GM23338 (cell line): ENCODE data around the gene TNFAIP8L2. TPM values are rescaled to one million over a fixed set of nuclear protein-coding genes. Genes with fewer than 3 reads are reported as not detected.

Experiments
- ATAC-seq: fragments of 200-7000 bp; cut with Tn5 transposase; 3 replicates; pipeline ENCODE4 v1.9.1; 2020
- DNase-seq: peaks from one replicate; pipeline ENCODE4 v3.0.0-alpha.2; 2015; ENCODE audit warnings: low spot score
- H2AFZ ChIP-seq: fragments of 200-600 bp; sonication (generic); 2 replicates; pipeline ENCODE4 v1.8.0; 2016; ENCODE audit warnings: antibody characterized with exemption, mild to moderate bottlenecking, moderate library complexity
- H3F3A ChIP-seq: fragments of 200-600 bp; sonication (generic); replicated peaks from 2 replicates; pipeline ENCODE4 v1.8.0; 2017; ENCODE audit warnings: antibody characterized with exemption, mixed run types, low read depth
- H3K27ac ChIP-seq: fragments of 200-600 bp; sonication (generic); 2 replicates; pipeline ENCODE4 v1.6.1; 2016; ENCODE audit warnings: low read depth
- H3K27me3 ChIP-seq: fragments of 200-600 bp; sonication (generic); 2 replicates; pipeline ENCODE4 v1.8.0; 2016; ENCODE audit warnings: mild to moderate bottlenecking, mixed run types, moderate library complexity; ENCODE audit not compliant: insufficient read depth
- H3K36me3 ChIP-seq: fragments of 200-600 bp; sonication (generic); 2 replicates; pipeline ENCODE4 v1.8.0; 2016; ENCODE audit warnings: mild to moderate bottlenecking; ENCODE audit not compliant: insufficient read depth
- H3K4me1 ChIP-seq: fragments of 200-600 bp; sonication (generic); 2 replicates; pipeline ENCODE4 v1.8.0; 2016; ENCODE audit warnings: mild to moderate bottlenecking, moderate library complexity; ENCODE audit not compliant: insufficient read depth
- H3K4me2 ChIP-seq: fragments of 200-600 bp; sonication (generic); 2 replicates; pipeline ENCODE4 v1.7.1; 2017; ENCODE audit warnings: mixed run types
- H3K4me3 ChIP-seq: fragments of 200-600 bp; sonication (generic); 2 replicates; pipeline ENCODE4 v1.6.1; 2016; ENCODE audit warnings: mixed run types
- H3K79me2 ChIP-seq: fragments of 200-600 bp; sonication (generic); replicated peaks from 2 replicates; pipeline ENCODE4 v1.8.0; 2017; ENCODE audit warnings: mild to moderate bottlenecking; ENCODE audit not compliant: insufficient read depth
- H3K9me2 ChIP-seq: fragments of 200-600 bp; sonication (generic); 2 replicates; pipeline ENCODE4 v1.8.0; 2017; ENCODE audit not compliant: insufficient read depth
- H4K20me1 ChIP-seq: fragments of 200-600 bp; sonication (generic); replicated peaks from 2 replicates; pipeline ENCODE4 v1.8.0; 2017; ENCODE audit warnings: mild to moderate bottlenecking; ENCODE audit not compliant: insufficient read depth
- H3K27ac Mint-ChIP-seq: 2 replicates; pipeline ENCODE4 v1.8.0; 2020; ENCODE audit warnings: inconsistent platforms, mild to moderate bottlenecking, moderate library complexity, mixed read lengths
- H3K27me3 Mint-ChIP-seq: 3 replicates; pipeline ENCODE4 v1.8.0; 2022; ENCODE audit warnings: low read depth, mild to moderate bottlenecking, moderate library complexity, mixed read lengths, inconsistent platforms; ENCODE audit not compliant: insufficient read depth, poor library complexity
- H3K36me3 Mint-ChIP-seq: 3 replicates; pipeline ENCODE4 v1.8.0; 2021; ENCODE audit warnings: low read depth, mild to moderate bottlenecking, inconsistent platforms, moderate library complexity, mixed read lengths
- H3K4me1 Mint-ChIP-seq: 3 replicates; pipeline ENCODE4 v1.8.0; 2020; ENCODE audit warnings: mild to moderate bottlenecking, inconsistent platforms, mixed read lengths
- H3K4me3 Mint-ChIP-seq: 3 replicates; pipeline ENCODE4 v1.8.0; 2021; ENCODE audit warnings: moderate library complexity, mild to moderate bottlenecking, inconsistent platforms, mixed read lengths
- H3K9me3 Mint-ChIP-seq: 3 replicates; pipeline ENCODE4 v1.8.0; 2020; ENCODE audit warnings: moderate library complexity, mild to moderate bottlenecking, inconsistent platforms, mixed read lengths
- CREB1 ChIP-seq: fragments of 250-450 bp; sonication (Bioruptor Pico); IDR thresholded peaks from 2 replicates; pipeline ENCODE4 v1.5.0; 2020; ENCODE audit warnings: low read depth, mild to moderate bottlenecking, moderate library complexity
- CTCF ChIP-seq, 2 experiments: fragments of 200-600 bp in 1 of 2; sonication (generic) in 1 of 2; conservative IDR thresholded peaks; 2 replicates each; pipeline versions ENCODE4 v1.5.1 to v1.6.1; 2016 to 2017; ENCODE audit warnings: antibody characterized with exemption in 2 of 2, low read depth in 2 of 2, mild to moderate bottlenecking in 2 of 2, moderate library complexity in 1 of 2
- ETS1 ChIP-seq: IDR thresholded peaks from 2 replicates; pipeline ENCODE4 v1.6.1; 2016; ENCODE audit warnings: antibody characterized with exemption
- EZH2phosphoT487 ChIP-seq: fragments of 200-600 bp; sonication (generic); IDR thresholded peaks from one replicate; pipeline ENCODE4 v1.8.1; 2018; ENCODE audit warnings: antibody characterized with exemption; ENCODE audit not compliant: unreplicated experiment
- NANOG ChIP-seq: IDR thresholded peaks from 2 replicates; pipeline ENCODE4 v1.6.1; 2016; ENCODE audit warnings: antibody characterized with exemption, borderline replicate concordance
- POLR2AphosphoS5 ChIP-seq: IDR thresholded peaks from 2 replicates; pipeline ENCODE4 v1.6.1; 2016; ENCODE audit warnings: antibody characterized with exemption, low read depth
- REST ChIP-seq: IDR thresholded peaks from one replicate; pipeline ENCODE4 v1.6.1; 2018; ENCODE audit warnings: antibody characterized with exemption; ENCODE audit not compliant: unreplicated experiment
- STAT1 ChIP-seq: IDR thresholded peaks from one replicate; pipeline ENCODE4 v1.6.1; 2016; ENCODE audit warnings: antibody characterized with exemption; ENCODE audit not compliant: unreplicated experiment
- ZNF114 ChIP-seq: fragments of 250-450 bp; sonication (Bioruptor Pico); IDR thresholded peaks from 2 replicates; pipeline ENCODE4 v1.5.0; 2020; ENCODE audit warnings: mild to moderate bottlenecking, moderate library complexity
- ZNF331 ChIP-seq: fragments of 250-450 bp; sonication (Bioruptor Pico); IDR thresholded peaks from 2 replicates; pipeline ENCODE4 v1.5.0; 2020; ENCODE audit warnings: low read depth, mild to moderate bottlenecking, moderate library complexity
- polyA plus RNA-seq: library from polyadenylated mRNA; unstranded; fragments of >200 nt; fragmentation: Nextera tagmentation; extraction: Ambion mirVana; gene quantifications from 2 replicates; pipeline ENCODE4 v1.2.1, GENCODE V29; 2016
- total RNA-seq: library from RNA; depleted of rRNA; stranded (reverse); fragments of >200 nt; shearing (Covaris generic); gene quantifications from 2 replicates; pipeline ENCODE4 v1.2.3, GENCODE V29; 2014

TNFAIP8L2 gene
- total and polyA plus RNA-seq, 2 experiments from 2014 or later = 0.40 TPM; not detected in 1

- no peak overlapping the region for H3K4me3 ChIP-seq
- Mint-ChIP-seq H3K9me3 (no peaks in the 10 kb centered on the region), H3K27ac (no peak overlapping the region), H3K27me3 (peaks cover 1% of the 10 kb centered on the region), H3K4me1 (no peaks in the 10 kb centered on the region), H3K36me3 (no peaks in the 10 kb centered on the region), H3K4me3 (no peak overlapping the region)
- H3K79me2 ChIP-seq = no peaks in the 10 kb centered on the region
- no peaks in the 10 kb centered on the region for H3K27me3 ChIP-seq
- TF ChIP-seq CREB1 (CRISPR knock-in tag) (no peak), ZNF331 (CRISPR knock-in tag) (no peak), ZNF114 (CRISPR knock-in tag) (no peak), ETS1 (no peak), POLR2AphosphoS5 (no peak), CTCF (conservative IDR thresholded peaks at IDR 0.05; ENCODE audit: low read depth in 2 of 2) (no peak), NANOG (no peak), REST (no peak), EZH2phosphoT487 (no peak)
- H3K4me2 ChIP-seq = no peak overlapping the region
- no peaks in the 10 kb centered on the region for H3K36me3 ChIP-seq
- no peak overlapping the region for H2AFZ ChIP-seq
- no peak overlapping the region for H3K27ac ChIP-seq
- ATAC-seq = no peak
- no peaks in the 10 kb centered on the region for H4K20me1 ChIP-seq
- no peaks in the 10 kb centered on the region for H3K4me1 ChIP-seq
- no peaks in the 10 kb centered on the region for H3K9me2 ChIP-seq
- no peaks in the 10 kb centered on the region for H3F3A ChIP-seq
- no peak for DNase-seq
Measured at GRCh38 chr1:151106894-151107293, 49.6 kb upstream of the TNFAIP8L2 start.

GRCh38 chr1:151108331-151108730 is 48.1 kb upstream of the TNFAIP8L2 start:
- Histone ChIP-seq H3K27me3 (no peaks in the 10 kb centered on the region), H3K79me2 (no peaks in the 10 kb centered on the region), H3K4me3 (no peak overlapping the region), H3K27ac (no peak overlapping the region), H3K9me2 (no peaks in the 10 kb centered on the region), H2AFZ (no peak overlapping the region), H3K4me2 (no peak overlapping the region), H3F3A (no peaks in the 10 kb centered on the region), H3K4me1 (no peaks in the 10 kb centered on the region), H3K36me3 (no peaks in the 10 kb centered on the region), H4K20me1 (no peaks in the 10 kb centered on the region)
- Mint-ChIP-seq H3K36me3 (no peaks in the 10 kb centered on the region), H3K4me1 (no peaks in the 10 kb centered on the region), H3K27ac (no peak overlapping the region), H3K4me3 (no peak overlapping the region), H3K27me3 (peaks cover 1% of the 10 kb centered on the region), H3K9me3 (no peaks in the 10 kb centered on the region)
- DNase-seq = no peak
- ATAC-seq = no peak
- no peak for TF ChIP-seq REST
- no peak for TF ChIP-seq NANOG
- no peak for TF ChIP-seq CTCF (conservative IDR thresholded peaks at IDR 0.05; ENCODE audit: low read depth in 2 of 2)
- no peak for TF ChIP-seq CREB1 (CRISPR knock-in tag)
- no peak for TF ChIP-seq STAT1
- TF ChIP-seq ZNF331 (CRISPR knock-in tag) = no peak
- TF ChIP-seq ETS1 = no peak
